IMR-90 (cell line): ENCODE data around the gene FPR2. TPM values are rescaled to one million over a fixed set of nuclear protein-coding genes. Genes with fewer than 3 reads are reported as not detected.

Experiments used
- ATAC-seq: fragments of 200-7000 bp; cut with Tn5 transposase; 2 replicates; pipeline ENCODE4 v1.9.1; 2020; ENCODE audit warnings: low read depth, mild to moderate bottlenecking, moderate library complexity
- BruUV-seq: library from RNA; stranded (reverse); fragments of 400-500 nt; replicated peaks from 2 replicates; lab custom pipeline; 2021; lab: Mats Ljungman, UMichigan
- CTCF ChIA-PET: fragments of 300-600 bp; formaldehyde crosslinking; extraction: SDS; loops from one replicate; lab custom pipeline; 2021; ENCODE audit warnings: antibody characterized with exemption; lab: Yijun Ruan, JAX
- POLR2A ChIA-PET: fragments of 300-600 bp; sonication (Branson Sonifier 250); formaldehyde crosslinking; loops from one replicate; lab custom pipeline; 2022; ENCODE audit warnings: antibody characterized with exemption; ENCODE audit not compliant: unreplicated experiment; lab: Charles Lee
- DNase-seq: peaks from one replicate; pipeline ENCODE4 v3.0.0; 2013
- H2AFZ ChIP-seq: replicated peaks from 2 replicates; pipeline ENCODE3; 2013; ENCODE audit warnings: low read length, mild to moderate bottlenecking; ENCODE audit not compliant: poor library complexity
- H2AK5ac ChIP-seq: 2 replicates; pipeline ENCODE4 v1.6.1; 2013; ENCODE audit warnings: low read depth, low read length, inconsistent platforms
- H2AK9ac ChIP-seq: replicated peaks from 2 replicates; pipeline ENCODE3; 2013; ENCODE audit warnings: mild to moderate bottlenecking, low read depth, low read length, moderate library complexity; ENCODE audit not compliant: poor library complexity
- H2BK120ac ChIP-seq: 2 replicates; pipeline ENCODE4 v1.6.1; 2013; ENCODE audit warnings: low read depth, low read length, inconsistent platforms
- H2BK15ac ChIP-seq: 3 replicates; pipeline ENCODE4 v1.6.1; 2013; ENCODE audit warnings: low read depth, low read length, inconsistent platforms
- H2BK20ac ChIP-seq: 2 replicates; pipeline ENCODE4 v1.6.1; 2013; ENCODE audit warnings: low read depth, mild to moderate bottlenecking, inconsistent platforms, low read length, moderate library complexity
- H2BK5ac ChIP-seq: 2 replicates; pipeline ENCODE4 v1.6.1; 2013; ENCODE audit warnings: mild to moderate bottlenecking, low read depth, low read length, inconsistent platforms; ENCODE audit not compliant: poor library complexity, severe bottlenecking
- H3K14ac ChIP-seq: replicated peaks from 2 replicates; pipeline ENCODE4 v1.6.1; 2013; ENCODE audit warnings: low read depth, low read length, inconsistent platforms
- H3K18ac ChIP-seq: 2 replicates; pipeline ENCODE4 v1.6.1; 2013; ENCODE audit warnings: low read depth, low read length, control low read depth
- H3K23ac ChIP-seq: 2 replicates; pipeline ENCODE4 v1.6.1; 2013; ENCODE audit warnings: low read depth, low read length, inconsistent platforms
- H3K27ac ChIP-seq: 2 replicates; pipeline ENCODE4 v1.5.1; 2013; ENCODE audit warnings: mild to moderate bottlenecking, control low read depth, low read length; ENCODE audit not compliant: insufficient read depth
- H3K27me3 ChIP-seq: 2 replicates; pipeline ENCODE4 v1.6.1; 2013; ENCODE audit warnings: low read length; ENCODE audit not compliant: control insufficient read depth, insufficient read depth
- H3K36me3 ChIP-seq: 2 replicates; pipeline ENCODE4 v1.6.1; 2013; ENCODE audit warnings: low read length, mixed read lengths; ENCODE audit not compliant: control insufficient read depth, insufficient read depth
- H3K4ac ChIP-seq: 2 replicates; pipeline ENCODE4 v1.6.1; 2013; ENCODE audit warnings: low read depth, low read length, inconsistent platforms
- H3K4me1 ChIP-seq: 2 replicates; pipeline ENCODE4 v1.6.1; 2013; ENCODE audit warnings: low read length, mixed read lengths; ENCODE audit not compliant: control insufficient read depth, insufficient read depth
- H3K4me2 ChIP-seq: 2 replicates; pipeline ENCODE4 v1.6.1; 2013; ENCODE audit warnings: low read depth, mild to moderate bottlenecking, control low read depth, low read length, moderate library complexity
- H3K4me3 ChIP-seq: 2 replicates; pipeline ENCODE4 v1.5.1; 2013; ENCODE audit warnings: low read depth, mild to moderate bottlenecking, control low read depth, low read length, moderate library complexity; ENCODE audit not compliant: insufficient read depth
- H3K56ac ChIP-seq: 2 replicates; pipeline ENCODE4 v1.6.1; 2013; ENCODE audit warnings: low read length, inconsistent platforms; ENCODE audit not compliant: insufficient read depth; ENCODE audit errors: extremely low read depth
- H3K79me1 ChIP-seq, 2 experiments: 2 replicates each; pipeline ENCODE4 v1.6.1; 2013; ENCODE audit warnings: low read length in 2 of 2, inconsistent platforms in 1 of 2, low read depth in 1 of 2
- H3K9ac ChIP-seq: 2 replicates; pipeline ENCODE4 v1.6.1; 2013; ENCODE audit warnings: low read depth, low read length, control low read depth
- H3K9me1 ChIP-seq: 2 replicates; pipeline ENCODE4 v1.6.1; 2013; ENCODE audit warnings: low read length, inconsistent platforms; ENCODE audit not compliant: insufficient read depth
- H3K9me3 ChIP-seq: 2 replicates; pipeline ENCODE4 v1.6.1; 2013; ENCODE audit warnings: low read length; ENCODE audit not compliant: control insufficient read depth, insufficient read depth
- H4K20me1 ChIP-seq: 2 replicates; pipeline ENCODE4 v1.6.1; 2013; ENCODE audit warnings: low read length, inconsistent platforms; ENCODE audit not compliant: insufficient read depth
- H4K5ac ChIP-seq: 2 replicates; pipeline ENCODE4 v1.6.1; 2013; ENCODE audit warnings: mild to moderate bottlenecking, low read depth, low read length, control low read depth
- H4K8ac ChIP-seq, 2 experiments: 2 replicates each; pipeline ENCODE4 v1.6.1; 2013; ENCODE audit warnings: low read depth in 2 of 2, low read length in 2 of 2, control low read depth in 1 of 2, inconsistent platforms in 1 of 2
- H4K91ac ChIP-seq: 2 replicates; pipeline ENCODE4 v1.6.1; 2013; ENCODE audit warnings: low read depth, low read length, inconsistent platforms; ENCODE audit not compliant: insufficient read depth
- BHLHE40 ChIP-seq: fragments of 150-350 bp; IDR thresholded peaks from 2 replicates; pipeline ENCODE4 v1.6.1; 2016; ENCODE audit warnings: mild to moderate bottlenecking, low read depth, low read length
- CEBPB ChIP-seq: IDR thresholded peaks from 2 replicates; pipeline ENCODE4 v1.6.1; 2012; ENCODE audit warnings: low read depth, low read length, improper control_type of control experiment
- CHD1 ChIP-seq: IDR thresholded peaks from 2 replicates; pipeline ENCODE4 v1.6.1; 2012; ENCODE audit warnings: low read depth, low read length, improper control_type of control experiment
- FOS ChIP-seq: fragments of 150-350 bp; IDR thresholded peaks from 2 replicates; pipeline ENCODE4 v1.6.1; 2016; ENCODE audit warnings: low read depth, low read length
- MAFK ChIP-seq: IDR thresholded peaks from 2 replicates; pipeline ENCODE4 v1.6.1; 2012; ENCODE audit warnings: low read depth, low read length, improper control_type of control experiment
- MAZ ChIP-seq: IDR thresholded peaks from 2 replicates; pipeline ENCODE4 v1.6.1; 2012; ENCODE audit warnings: low read depth, mild to moderate bottlenecking, low read length, improper control_type of control experiment, moderate library complexity, borderline replicate concordance
- MXI1 ChIP-seq: IDR thresholded peaks from 2 replicates; pipeline ENCODE4 v1.6.1; 2012; ENCODE audit warnings: low read depth, mild to moderate bottlenecking, low read length, moderate library complexity, borderline replicate concordance
- NFE2L2 ChIP-seq: fragments of 150-350 bp; IDR thresholded peaks from 2 replicates; pipeline ENCODE4 v1.6.1; 2016; ENCODE audit warnings: low read depth, mild to moderate bottlenecking, low read length
- POLR2A ChIP-seq: IDR thresholded peaks from 2 replicates; pipeline ENCODE4 v1.6.1; 2012; ENCODE audit warnings: mild to moderate bottlenecking, low read depth, low read length
- RAD21 ChIP-seq: IDR thresholded peaks from 2 replicates; pipeline ENCODE4 v1.6.1; 2012; ENCODE audit warnings: low read length, improper control_type of control experiment
- RCOR1 ChIP-seq: IDR thresholded peaks from 2 replicates; pipeline ENCODE4 v1.6.1; 2012; ENCODE audit warnings: mild to moderate bottlenecking, low read length, improper control_type of control experiment; ENCODE audit not compliant: insufficient replicate concordance
- RFX5 ChIP-seq: IDR thresholded peaks from 2 replicates; pipeline ENCODE4 v1.8.0; 2012; ENCODE audit warnings: low read depth, mild to moderate bottlenecking, low read length, moderate library complexity
- SMC3 ChIP-seq: fragments of 150-350 bp; IDR thresholded peaks from 2 replicates; pipeline ENCODE4 v1.6.1; 2016; ENCODE audit warnings: low read depth, mild to moderate bottlenecking, antibody characterized with exemption, low read length, moderate library complexity
- WGBS, 2 experiments: methylation state at CpG; one replicate each; pipeline versions ENCODE4 v1.1.5 to v1.1.7; 2013; ENCODE audit warnings: missing lambda C conversion rate in 2 of 2; ENCODE audit not compliant: insufficient read length in 1 of 2; ENCODE audit errors: extremely low coverage in 2 of 2; 5-methylcytosine and 5-hydroxymethylcytosine counted together
- dilution Hi-C: fragments of 300-500 bp; cut with HindIII; formaldehyde crosslinking; loops from one replicate; pipeline ENCODE4 v1.14.3; 2018; ENCODE audit warnings: low sequenced_read_pairs; ENCODE audit not compliant: unreplicated experiment
- in situ Hi-C: fragments of 300-500 bp; cut with MboI; formaldehyde crosslinking; loops from 3 replicates; pipeline ENCODE4 v1.14.3; 2019; ENCODE audit warnings: low sequenced_read_pairs, inconsistent platforms, mixed read lengths
- intact Hi-C: fragments of 100-400 bp; cut with micrococcal nuclease; formaldehyde crosslinking; loops from 2 replicates; pipeline ENCODE4 v1.10.0; 2022
- polyA plus RNA-seq, 3 experiments: library from polyadenylated mRNA; depleted of rRNA; stranded (reverse); fragments of >200 nt; gene quantifications; 2 replicates each; pipeline ENCODE4 v1.2.3, GENCODE V29; 2012; ENCODE audit warnings: low replicate concordance in 1 of 3
- total RNA-seq: library from RNA; depleted of rRNA; stranded (reverse); fragments of >200 nt; gene quantifications from 2 replicates; pipeline ENCODE4 v1.2.3, GENCODE V29; 2012
- TF ChIP-seq, protein P1 (sequence below): fragments of 150-350 bp; IDR thresholded peaks from 2 replicates; pipeline ENCODE4 v1.6.1; 2016; ENCODE audit warnings: low read depth, mild to moderate bottlenecking, low read length, moderate library complexity, borderline replicate concordance
- TF ChIP-seq, protein P2 (sequence below): conservative IDR thresholded peaks from 2 replicates; pipeline ENCODE4 v1.5.1; 2012; ENCODE audit warnings: mild to moderate bottlenecking, low read depth, low read length, improper control_type of control experiment

The FPR2 gene
- total and polyA plus RNA-seq, 2 of the 4 experiments (the other 2 are of a cell fraction), result not detected

DNA sequence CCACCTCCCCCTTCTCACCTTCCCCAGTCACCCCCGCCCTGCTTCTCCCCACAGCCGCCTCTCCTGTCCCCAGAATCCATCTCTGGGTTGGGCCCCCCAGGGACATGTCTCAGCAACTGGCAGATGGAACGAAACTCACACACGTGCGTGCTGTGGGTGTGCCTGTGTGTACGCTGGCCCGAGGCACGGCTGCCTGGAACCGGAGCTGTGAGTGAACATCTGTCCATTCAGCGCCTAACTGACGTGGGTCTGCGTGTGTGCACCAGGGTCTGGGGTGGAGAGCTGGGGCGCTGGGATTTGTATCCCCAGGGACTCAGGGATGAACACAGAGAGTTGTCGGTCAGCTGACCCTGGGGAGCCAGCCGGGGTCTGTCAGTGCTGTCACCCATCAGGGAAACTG lies 36.4 kb upstream of the FPR2 start:
- BruUV-seq, result no TSS peak
- Histone ChIP-seq H2BK20ac (no peak overlapping the region), H2AK9ac (no peak overlapping the region), H2BK120ac (no peak overlapping the region), H2AFZ (no peak overlapping the region), H4K91ac (no peak overlapping the region), H2BK5ac (no peak overlapping the region), H3K9me3 (no peaks in the 10 kb centered on the region), H3K4me3 (no peak overlapping the region), H3K79me1 (no peaks in the 10 kb centered on the region), H3K18ac (no peak overlapping the region), H2BK15ac (no peak overlapping the region), H3K23ac (no peak overlapping the region), H4K5ac (no peak overlapping the region), H3K4me2 (no peak overlapping the region), H3K4me1 (no peaks in the 10 kb centered on the region), H3K36me3 (no peaks in the 10 kb centered on the region), H4K8ac (no peak overlapping the region), H2AK5ac (no peak overlapping the region), H3K9ac (no peak overlapping the region), H4K20me1 (no peaks in the 10 kb centered on the region), H3K14ac (no peak overlapping the region), H3K27ac (no peak overlapping the region), H3K56ac (no peak overlapping the region), H3K9me1 (no peaks in the 10 kb centered on the region), H3K27me3 (peaks cover 42% of the 10 kb centered on the region), H3K4ac (no peak overlapping the region)
- ChIA-PET CTCF (no interaction called here), POLR2A (no interaction called here)
- in situ Hi-C loops (no loop called here), dilution Hi-C loops (no loop called here), intact Hi-C loops (no loop called here)
- WGBS, 2 experiments, result 32% methylated on average over 3 of the region's 15 CpGs; no CpG with 5 or more reads in 1 of the 2 experiments
- ATAC-seq, result no peak
- no peak for TF ChIP-seq NFE2L2
- TF ChIP-seq, protein P1, sequence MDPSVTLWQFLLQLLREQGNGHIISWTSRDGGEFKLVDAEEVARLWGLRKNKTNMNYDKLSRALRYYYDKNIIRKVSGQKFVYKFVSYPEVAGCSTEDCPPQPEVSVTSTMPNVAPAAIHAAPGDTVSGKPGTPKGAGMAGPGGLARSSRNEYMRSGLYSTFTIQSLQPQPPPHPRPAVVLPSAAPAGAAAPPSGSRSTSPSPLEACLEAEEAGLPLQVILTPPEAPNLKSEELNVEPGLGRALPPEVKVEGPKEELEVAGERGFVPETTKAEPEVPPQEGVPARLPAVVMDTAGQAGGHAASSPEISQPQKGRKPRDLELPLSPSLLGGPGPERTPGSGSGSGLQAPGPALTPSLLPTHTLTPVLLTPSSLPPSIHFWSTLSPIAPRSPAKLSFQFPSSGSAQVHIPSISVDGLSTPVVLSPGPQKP, result no peak
- no peak for TF ChIP-seq RCOR1
- no peak for TF ChIP-seq MAFK
- TF ChIP-seq RFX5, result no peak
- TF ChIP-seq CHD1, result no peak
- TF ChIP-seq BHLHE40, result no peak
- no peak for TF ChIP-seq MXI1
- no peak for TF ChIP-seq FOS
- no peak for TF ChIP-seq CEBPB
- TF ChIP-seq POLR2A, result no peak
- TF ChIP-seq MAZ, result no peak
- no peak for TF ChIP-seq SMC3
- no peak for TF ChIP-seq RAD21
- TF ChIP-seq, protein P2, sequence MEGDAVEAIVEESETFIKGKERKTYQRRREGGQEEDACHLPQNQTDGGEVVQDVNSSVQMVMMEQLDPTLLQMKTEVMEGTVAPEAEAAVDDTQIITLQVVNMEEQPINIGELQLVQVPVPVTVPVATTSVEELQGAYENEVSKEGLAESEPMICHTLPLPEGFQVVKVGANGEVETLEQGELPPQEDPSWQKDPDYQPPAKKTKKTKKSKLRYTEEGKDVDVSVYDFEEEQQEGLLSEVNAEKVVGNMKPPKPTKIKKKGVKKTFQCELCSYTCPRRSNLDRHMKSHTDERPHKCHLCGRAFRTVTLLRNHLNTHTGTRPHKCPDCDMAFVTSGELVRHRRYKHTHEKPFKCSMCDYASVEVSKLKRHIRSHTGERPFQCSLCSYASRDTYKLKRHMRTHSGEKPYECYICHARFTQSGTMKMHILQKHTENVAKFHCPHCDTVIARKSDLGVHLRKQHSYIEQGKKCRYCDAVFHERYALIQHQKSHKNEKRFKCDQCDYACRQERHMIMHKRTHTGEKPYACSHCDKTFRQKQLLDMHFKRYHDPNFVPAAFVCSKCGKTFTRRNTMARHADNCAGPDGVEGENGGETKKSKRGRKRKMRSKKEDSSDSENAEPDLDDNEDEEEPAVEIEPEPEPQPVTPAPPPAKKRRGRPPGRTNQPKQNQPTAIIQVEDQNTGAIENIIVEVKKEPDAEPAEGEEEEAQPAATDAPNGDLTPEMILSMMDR, result no peak
- no peak for DNase-seq
